B cell (primary cell): Measurements from ENCODE around the gene CRK. TPM values are rescaled to one million over a fixed set of nuclear protein-coding genes. Genes with fewer than 3 reads are reported as not detected.
A peak's percentile ranks its signal among the peaks of the same experiment; 100 is the strongest.

Experiments used
- ATAC-seq: fragments of 200-7000 bp; cut with Tn5 transposase; one replicate; pipeline ENCODE4 v1.10.0; 2021; ENCODE audit warnings: low read depth, mild to moderate bottlenecking, moderate number of reproducible peaks, moderate library complexity
- CTCF ChIA-PET: fragments of 350-600 bp; sonication (Branson Sonifier 250); formaldehyde crosslinking; loops from one replicate; lab custom pipeline; 2021; ENCODE audit warnings: antibody characterized with exemption, inconsistent platforms; lab: Charles Lee
- POLR2A ChIA-PET: fragments of 350-600 bp; sonication (Branson Sonifier 250); formaldehyde crosslinking; loops from one replicate; lab custom pipeline; 2021; ENCODE audit warnings: antibody characterized with exemption; lab: Charles Lee
- DNase-seq: peaks from one replicate; pipeline ENCODE4 v3.0.0; 2013
- H2AFZ ChIP-seq: 2 replicates; pipeline ENCODE4 v1.6.1; 2012; ENCODE audit warnings: mild to moderate bottlenecking, low read depth, low read length; ENCODE audit not compliant: insufficient read depth, poor library complexity, severe bottlenecking
- H3K27ac ChIP-seq, 2 donors: 1 replicate in 1 of 2; 2 replicates in 1 of 2; pipeline ENCODE4 v1.5.1; 2012 to 2013; ENCODE audit warnings: low read length in 2 of 2, mild to moderate bottlenecking in 2 of 2, moderate library complexity in 1 of 2
- H3K27me3 ChIP-seq, 4 experiments: fragments of 200-600 bp in 1 of 4; sonication (generic) in 1 of 4; replicated peaks in 1 of 4; 1 replicate in 2 of 4; 2 replicates in 2 of 4; pipeline versions ENCODE4 v1.6.1 to v1.7.0; 2013 to 2016; ENCODE audit warnings: low read length in 3 of 4, mild to moderate bottlenecking in 2 of 4, mixed read lengths in 1 of 4, moderate library complexity in 1 of 4; ENCODE audit not compliant: insufficient read depth in 4 of 4, control insufficient read depth in 3 of 4; ENCODE audit errors: control extremely low read depth in 1 of 4
- H3K36me3 ChIP-seq, 2 experiments: replicated peaks in 1 of 2; 1 replicate in 1 of 2; 2 replicates in 1 of 2; pipeline versions ENCODE4 v1.6.1 to v1.7.1; 2013; ENCODE audit warnings: low read length in 1 of 2; ENCODE audit not compliant: insufficient read depth in 2 of 2, control insufficient read depth in 1 of 2; ENCODE audit errors: control extremely low read depth in 1 of 2, extremely low read depth in 1 of 2
- H3K4me1 ChIP-seq, 2 donors: fragments of 200-600 bp in 1 of 2; sonication (generic) in 1 of 2; 1 replicate in 1 of 2; 2 replicates in 1 of 2; pipeline versions ENCODE4 v1.5.1 to v1.6.1; 2013 to 2017; ENCODE audit warnings: low read length in 2 of 2; ENCODE audit not compliant: control insufficient read depth in 2 of 2, insufficient read depth in 2 of 2
- H3K4me2 ChIP-seq: replicated peaks from 2 replicates; pipeline ENCODE3; 2012; ENCODE audit warnings: mild to moderate bottlenecking, low read depth, low read length; ENCODE audit not compliant: poor library complexity, severe bottlenecking
- H3K4me3 ChIP-seq, 5 experiments: fragments of 200-600 bp in 1 of 5; sonication (generic) in 1 of 5; 1 replicate in 3 of 5; 2 replicates in 2 of 5; pipeline versions ENCODE4 v1.5.1 to v1.7.0; 2011 to 2016; ENCODE audit warnings: low read length in 4 of 5, mild to moderate bottlenecking in 4 of 5, low read depth in 2 of 5, control low read depth in 1 of 5, moderate library complexity in 1 of 5; ENCODE audit not compliant: insufficient read depth in 1 of 5; ENCODE audit errors: control extremely low read depth in 1 of 5, extremely low read depth in 1 of 5
- H3K79me2 ChIP-seq: fragments of 200-600 bp; sonication (generic); one replicate; pipeline ENCODE4 v1.6.0; 2016; ENCODE audit warnings: low read length; ENCODE audit not compliant: control insufficient read depth, insufficient read depth
- H3K9ac ChIP-seq: fragments of 200-600 bp; sonication (generic); 2 replicates; pipeline ENCODE4 v1.6.1; 2017; ENCODE audit warnings: mild to moderate bottlenecking, low read length, moderate library complexity
- H3K9me3 ChIP-seq, 3 donors: one replicate each; pipeline versions ENCODE4 v1.6.1 to v1.7.1; 2013; ENCODE audit warnings: low read length in 2 of 3; ENCODE audit not compliant: control insufficient read depth in 2 of 3, insufficient read depth in 1 of 3; ENCODE audit errors: control extremely low read depth in 1 of 3
- H4K20me1 ChIP-seq: 2 replicates; pipeline ENCODE4 v1.6.0; 2012; ENCODE audit warnings: mild to moderate bottlenecking, low read length; ENCODE audit not compliant: insufficient read depth, control insufficient read depth, poor library complexity, severe bottlenecking
- H3K27ac Mint-ChIP-seq: one replicate; pipeline ENCODE4 v1.8.0; 2021; ENCODE audit warnings: mixed read lengths
- H3K27me3 Mint-ChIP-seq: one replicate; pipeline ENCODE4 v1.8.0; 2021; ENCODE audit warnings: mixed read lengths
- H3K4me1 Mint-ChIP-seq: one replicate; pipeline ENCODE4 v1.8.0; 2021; ENCODE audit warnings: mixed read lengths
- H3K4me3 Mint-ChIP-seq: one replicate; pipeline ENCODE4 v1.8.0; 2021; ENCODE audit warnings: mixed read lengths
- H3K9me3 Mint-ChIP-seq: one replicate; pipeline ENCODE4 v1.8.0; 2022; ENCODE audit warnings: mixed read lengths; ENCODE audit not compliant: insufficient read depth
- EZH2 ChIP-seq: IDR thresholded peaks from 2 replicates; pipeline ENCODE4 v1.6.1; 2012; ENCODE audit warnings: borderline replicate concordance, low read depth, mild to moderate bottlenecking, moderate library complexity, low read length; ENCODE audit not compliant: insufficient read depth, poor library complexity, severe bottlenecking
- WGBS: methylation state at CpG from one replicate; pipeline ENCODE4 v1.1.5; 2013; ENCODE audit warnings: missing lambda C conversion rate; ENCODE audit not compliant: insufficient coverage; 5-methylcytosine and 5-hydroxymethylcytosine counted together
- intact Hi-C: fragments of 100-400 bp; cut with micrococcal nuclease; formaldehyde crosslinking; loops from one replicate; pipeline ENCODE4 v1.10.0; 2022
- polyA plus RNA-seq: library from polyadenylated mRNA; depleted of rRNA; stranded (reverse); fragments of >200 nt; gene quantifications from 2 replicates; pipeline ENCODE4 v1.2.3, GENCODE V29; 2012
- total RNA-seq, 2 donors: library from RNA; stranded (reverse); fragments of 120-200 nt in 1 of 2; gene quantifications; 1 replicate in 1 of 2; 2 replicates in 1 of 2; pipeline versions ENCODE4 v1.2.3 to v1.2.4, GENCODE V29; 2013 to 2022
- TF ChIP-seq, protein P1 (sequence below): fragments of 200-600 bp; IDR thresholded peaks from one replicate; pipeline ENCODE4 v1.8.0; 2022; ENCODE audit warnings: antibody characterized with exemption, mild to moderate bottlenecking

CRK gene
- total and polyA plus RNA-seq, 2 donors (not counting 1 experiment from before 2014, with no cell fraction given), result 8.2 to 36.4 TPM

DNA sequence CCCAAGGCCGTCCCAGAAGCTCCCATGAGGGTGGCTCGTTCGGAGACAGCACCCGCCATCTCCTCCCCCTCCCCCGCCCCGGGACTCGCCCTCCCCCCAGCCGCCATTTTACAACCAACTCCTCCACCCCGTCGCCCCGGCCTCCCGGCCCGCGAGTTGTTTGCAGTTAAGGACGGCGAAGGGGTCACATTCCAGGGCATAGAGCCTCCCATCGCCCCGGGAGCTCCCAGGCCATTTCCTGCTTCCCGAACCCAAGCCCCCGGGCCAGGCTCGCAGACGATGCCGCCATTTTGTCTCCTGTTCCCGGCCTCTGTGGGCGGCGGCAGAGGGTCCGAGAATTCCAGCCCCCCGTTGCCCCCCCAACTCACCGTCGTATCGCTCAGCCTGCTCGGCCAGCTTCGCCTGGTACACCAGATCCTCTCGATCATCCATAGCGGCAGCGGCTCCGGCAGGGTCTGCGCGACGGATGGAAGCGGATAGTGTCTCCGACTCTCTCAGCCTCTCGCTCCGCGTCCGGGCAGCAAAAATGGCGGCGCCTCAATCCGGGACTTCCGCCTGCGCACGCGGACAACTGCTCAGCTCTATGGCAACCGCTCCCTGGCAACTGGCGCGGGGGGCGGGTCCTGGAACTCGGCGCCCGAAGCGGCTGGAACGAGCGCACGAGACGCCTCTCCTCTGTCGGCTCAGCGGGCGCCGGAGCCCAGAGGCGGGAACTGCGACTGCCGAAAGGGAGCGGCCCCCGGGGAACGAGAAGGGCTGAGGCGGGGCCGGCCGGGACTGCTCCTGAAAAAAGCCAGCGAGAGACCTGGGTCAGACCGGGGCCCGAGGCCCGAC lies 56.1 kb downstream of the CRK start, which contains the start of gene YWHAE:
TSS of gene YWHAE (minus strand) at position 544 of the 834 bp plus-strand sequence. CDS start at position 432, 112 bp downstream.
- Histone ChIP-seq H3K4me1 (peaks cover 20 to 35% of the 10 kb centered on the region in 2 donors), H3K9ac (peak within 1 kb of the TSS; percentile 81), H3K9me3 (peaks cover 0 to 4% (median 0%) of the 10 kb centered on the region in 3 donors), H3K27me3 (no peaks in the 10 kb centered on the region), H4K20me1 (peaks cover 37% of the 10 kb centered on the region), H2AFZ (peak within 1 kb of the TSS; percentile 75), H3K4me3 (peak within 1 kb of the TSS; percentile 75 to 94 (median 85)), H3K27ac (peak within 1 kb of the TSS; percentile 84 to 94), H3K4me2 (peak within 1 kb of the TSS; percentile 88), H3K36me3 (peaks cover 2 to 3% of the 10 kb centered on the region in 2 experiments), H3K79me2 (peaks cover 57% of the 10 kb centered on the region)
- DNase-seq (peak; percentile 96), ATAC-seq (peak; percentile 81)
- intact Hi-C loops, result loop anchor here (1.0 to 5.0 kb wide), 5 partner anchors 35 to 162 kb away; partner anchors contain the start of genes CRK, INPP5K and PITPNA
- H3K27me3 Mint-ChIP-seq, result no peaks in the 10 kb centered on the region
- H3K4me3 Mint-ChIP-seq, result peak within 1 kb of the TSS; percentile 100
- POLR2A ChIA-PET, result interaction anchor here (0.6 to 2.1 kb wide), 18 partner anchors 9 to 1112 kb away, joined by 3 to 18 read pairs (median 6); partner anchors contain the start of genes CRK, INPP5K and METTL16
- CTCF ChIA-PET, result interaction anchor here (0.6 to 2.6 kb wide), 3 partner anchors 35 to 146 kb away, joined by 3 to 18 read pairs (median 14); partner anchors contain the start of gene INPP5K
- WGBS, result under 1% methylated on average over 75 of the region's 82 CpGs
- TF ChIP-seq EZH2, result no peak
- TF ChIP-seq, protein P1, sequence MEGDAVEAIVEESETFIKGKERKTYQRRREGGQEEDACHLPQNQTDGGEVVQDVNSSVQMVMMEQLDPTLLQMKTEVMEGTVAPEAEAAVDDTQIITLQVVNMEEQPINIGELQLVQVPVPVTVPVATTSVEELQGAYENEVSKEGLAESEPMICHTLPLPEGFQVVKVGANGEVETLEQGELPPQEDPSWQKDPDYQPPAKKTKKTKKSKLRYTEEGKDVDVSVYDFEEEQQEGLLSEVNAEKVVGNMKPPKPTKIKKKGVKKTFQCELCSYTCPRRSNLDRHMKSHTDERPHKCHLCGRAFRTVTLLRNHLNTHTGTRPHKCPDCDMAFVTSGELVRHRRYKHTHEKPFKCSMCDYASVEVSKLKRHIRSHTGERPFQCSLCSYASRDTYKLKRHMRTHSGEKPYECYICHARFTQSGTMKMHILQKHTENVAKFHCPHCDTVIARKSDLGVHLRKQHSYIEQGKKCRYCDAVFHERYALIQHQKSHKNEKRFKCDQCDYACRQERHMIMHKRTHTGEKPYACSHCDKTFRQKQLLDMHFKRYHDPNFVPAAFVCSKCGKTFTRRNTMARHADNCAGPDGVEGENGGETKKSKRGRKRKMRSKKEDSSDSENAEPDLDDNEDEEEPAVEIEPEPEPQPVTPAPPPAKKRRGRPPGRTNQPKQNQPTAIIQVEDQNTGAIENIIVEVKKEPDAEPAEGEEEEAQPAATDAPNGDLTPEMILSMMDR, result no peak
- no peaks in the 10 kb centered on the region for H3K9me3 Mint-ChIP-seq
- peak within 1 kb of the TSS; percentile 99 for H3K27ac Mint-ChIP-seq
- H3K4me1 Mint-ChIP-seq, result peaks cover 32% of the 10 kb centered on the region
